ENCODE results near the gene HSPA1B. TPM values are rescaled to one million over a fixed set of nuclear protein-coding genes. Genes with fewer than 3 reads are reported as not detected.
"Not testable (repeated sequence)": the region's sequence is repeated elsewhere in the genome, so short reads cannot be mapped to it uniquely, and the experiment has no call there.

Gene HSPA1B
- total RNA-seq, 6 experiments from 2014 or later, result 41.5 to 144 (median 47.5) TPM

DNA sequence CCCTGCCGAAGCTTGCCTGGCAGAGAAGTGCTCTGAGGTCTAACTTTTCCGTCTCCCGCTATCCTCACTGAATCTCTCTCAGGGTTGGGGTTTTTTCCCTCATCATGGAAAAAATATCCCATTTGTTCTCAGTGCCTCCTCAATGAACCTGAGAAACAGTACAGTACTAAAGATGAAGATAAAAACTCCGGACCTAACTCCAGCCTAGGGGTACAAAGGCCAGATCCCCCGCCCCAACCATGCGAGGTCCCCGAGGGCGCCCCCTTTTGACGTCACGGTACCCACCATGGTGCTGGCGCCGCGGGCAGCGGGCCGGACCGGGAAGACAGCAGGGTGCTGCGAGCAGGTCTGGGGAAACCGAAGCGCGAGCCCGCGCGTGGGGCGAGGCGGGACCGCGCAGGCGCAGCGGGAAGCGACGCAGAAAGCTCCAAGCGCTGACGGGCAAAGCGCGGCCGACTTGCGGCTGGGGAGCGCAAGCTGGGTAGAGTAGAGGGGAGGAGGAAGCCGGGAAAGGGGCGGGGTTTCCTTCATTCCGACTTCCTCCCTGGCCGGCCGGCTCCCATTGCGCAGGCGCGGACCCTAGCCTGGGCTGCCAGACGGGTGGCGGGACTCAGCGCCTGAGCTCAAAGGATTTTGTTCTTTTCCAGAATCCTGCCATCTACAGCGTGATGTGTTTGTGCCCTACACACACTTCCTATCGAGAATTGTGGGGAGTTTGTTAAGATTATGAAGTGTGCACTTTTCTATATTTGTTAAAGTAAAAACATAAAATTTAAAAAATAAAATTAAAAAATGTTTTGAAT is 20.9 kb upstream of the HSPA1B start, which contains the start of gene LSM2:
Gene LSM2, minus strand, starts transcription at position 497 of the 803 bp plus-strand sequence. Its CDS starts 209 bp downstream, at position 288.
- peak within 1 kb of the TSS; percentile 83 to 93 (median 85) for H3K27ac ChIP-seq
- H3K9me3 ChIP-seq, result no peaks in the 10 kb centered on the region
- ATAC-seq, result peak; percentile 96 to 98 (median 98)
- peaks cover 0 to 19% (median 8%) of the 10 kb centered on the region in 4 donors for H3K4me1 ChIP-seq
- under 1% methylated on average over 26 of the region's 51 CpGs for WGBS (ENCODE audit: insufficient coverage, low coverage, low lambda C conversion rate, missing lambda C conversion rate)
- peak; percentile 85 for TF ChIP-seq POLR2A (IDR thresholded peaks at IDR 0.05)
- TF ChIP-seq, protein P1, sequence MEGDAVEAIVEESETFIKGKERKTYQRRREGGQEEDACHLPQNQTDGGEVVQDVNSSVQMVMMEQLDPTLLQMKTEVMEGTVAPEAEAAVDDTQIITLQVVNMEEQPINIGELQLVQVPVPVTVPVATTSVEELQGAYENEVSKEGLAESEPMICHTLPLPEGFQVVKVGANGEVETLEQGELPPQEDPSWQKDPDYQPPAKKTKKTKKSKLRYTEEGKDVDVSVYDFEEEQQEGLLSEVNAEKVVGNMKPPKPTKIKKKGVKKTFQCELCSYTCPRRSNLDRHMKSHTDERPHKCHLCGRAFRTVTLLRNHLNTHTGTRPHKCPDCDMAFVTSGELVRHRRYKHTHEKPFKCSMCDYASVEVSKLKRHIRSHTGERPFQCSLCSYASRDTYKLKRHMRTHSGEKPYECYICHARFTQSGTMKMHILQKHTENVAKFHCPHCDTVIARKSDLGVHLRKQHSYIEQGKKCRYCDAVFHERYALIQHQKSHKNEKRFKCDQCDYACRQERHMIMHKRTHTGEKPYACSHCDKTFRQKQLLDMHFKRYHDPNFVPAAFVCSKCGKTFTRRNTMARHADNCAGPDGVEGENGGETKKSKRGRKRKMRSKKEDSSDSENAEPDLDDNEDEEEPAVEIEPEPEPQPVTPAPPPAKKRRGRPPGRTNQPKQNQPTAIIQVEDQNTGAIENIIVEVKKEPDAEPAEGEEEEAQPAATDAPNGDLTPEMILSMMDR (IDR thresholded peaks at IDR 0.05), result peak in 3 of 4 donors; percentile 7 to 31 (median 26)
- no peaks in the 10 kb centered on the region for H3K36me3 ChIP-seq
- H3K27me3 ChIP-seq, result no peaks in the 10 kb centered on the region
- peak; percentile 98 to 99 (median 99) for DNase-seq
- peak within 1 kb of the TSS; percentile 60 to 62 (median 60) for H3K4me3 ChIP-seq
- intact Hi-C loops (cut with DNase I), result no loop called here

DNA sequence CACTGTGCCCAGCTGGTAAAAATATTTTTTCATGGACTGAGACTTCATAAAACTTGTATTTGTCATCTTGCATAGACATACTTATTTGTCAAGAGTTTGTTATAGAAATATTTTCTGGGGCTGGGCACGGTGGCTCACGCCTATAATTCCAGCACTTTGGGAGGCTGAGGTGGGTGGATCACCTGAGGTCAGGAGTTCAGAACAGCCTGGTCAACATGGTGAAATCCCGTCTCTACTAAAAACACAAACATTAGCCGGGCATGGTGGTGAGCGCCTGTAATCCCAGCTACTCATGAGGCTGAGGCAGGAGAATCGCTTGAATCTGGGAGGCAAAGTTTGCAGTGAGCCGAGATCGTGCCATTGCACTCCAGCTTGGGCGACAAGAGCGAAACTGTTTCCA is 18.9 kb upstream of the HSPA1B start:
- Histone ChIP-seq H3K27ac (peak overlapping the region in 2 of 3 donors; percentile 8 to 58), H3K4me1 (peaks cover 0 to 25% (median 12%) of the 10 kb centered on the region in 4 donors)
- WGBS (ENCODE audit: insufficient coverage, low coverage, low lambda C conversion rate, missing lambda C conversion rate), result 38% methylated on average over 10 of the region's 10 CpGs
- DNase-seq; H3K4me3 ChIP-seq; H3K9me3 ChIP-seq; H3K27me3 ChIP-seq; intact Hi-C loops (cut with DNase I); ATAC-seq; H3K36me3 ChIP-seq: not testable (repeated sequence)

DNA sequence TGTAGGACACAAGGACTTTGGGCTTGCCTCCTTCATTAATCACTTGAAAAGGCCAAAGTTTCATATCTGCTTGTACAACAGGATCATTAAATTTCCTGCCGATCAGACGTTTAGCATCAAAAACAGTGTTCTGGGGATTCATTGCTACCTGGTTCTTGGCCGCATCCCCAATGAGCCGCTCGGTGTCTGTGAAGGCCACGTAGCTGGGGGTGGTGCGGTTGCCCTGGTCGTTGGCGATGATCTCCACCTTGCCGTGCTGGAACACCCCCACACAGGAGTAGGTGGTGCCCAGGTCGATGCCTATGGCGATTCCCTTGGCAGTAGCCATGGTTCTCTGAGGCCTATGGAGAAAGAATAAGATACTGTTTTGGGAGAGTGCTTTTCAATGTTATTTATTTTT is 15.9 kb upstream of the HSPA1B start:
- WGBS (ENCODE audit: insufficient coverage, low coverage, low lambda C conversion rate, missing lambda C conversion rate), result 60% methylated on average over 2 of the region's 12 CpGs
- H3K4me1 ChIP-seq, result peaks cover 0 to 22% (median 11%) of the 10 kb centered on the region in 4 donors
- no peaks in the 10 kb centered on the region for H3K36me3 ChIP-seq
- H3K9me3 ChIP-seq, result no peaks in the 10 kb centered on the region
- no peaks in the 10 kb centered on the region for H3K27me3 ChIP-seq
- ATAC-seq (no peak), DNase-seq (no peak)
- intact Hi-C loops (cut with DNase I), result no loop called here
- no peak overlapping the region for H3K4me3 ChIP-seq
- no peak overlapping the region for H3K27ac ChIP-seq
- TF ChIP-seq, protein P1 (IDR thresholded peaks at IDR 0.05), result no peak
- TF ChIP-seq POLR2A (IDR thresholded peaks at IDR 0.05), result no peak

DNA sequence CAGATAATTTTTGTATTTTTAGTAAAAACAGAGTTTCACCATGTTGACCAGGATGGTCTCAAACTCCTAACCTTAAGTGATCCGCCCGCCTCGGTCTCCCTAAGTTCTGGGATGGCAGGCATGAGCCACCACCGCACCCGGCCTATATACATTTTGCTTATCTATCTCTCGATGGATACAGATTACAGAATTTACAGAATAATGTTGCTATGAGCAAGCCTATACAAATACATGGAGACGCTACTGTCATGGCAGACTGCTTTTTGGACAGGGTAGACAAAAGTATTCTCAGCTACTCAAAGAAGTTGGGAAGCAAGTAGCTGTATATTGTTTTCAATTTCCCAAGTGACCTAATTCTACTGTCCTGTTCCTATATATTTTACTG is 14.1 kb upstream of the HSPA1B start:
- 92% methylated on average over 7 of the region's 7 CpGs for WGBS (ENCODE audit: insufficient coverage, low coverage, low lambda C conversion rate, missing lambda C conversion rate)
- Histone ChIP-seq H3K36me3 (no peaks in the 10 kb centered on the region), H3K9me3 (no peaks in the 10 kb centered on the region), H3K27me3 (no peaks in the 10 kb centered on the region), H3K4me3 (no peak overlapping the region), H3K4me1 (peaks cover 0 to 17% (median 7%) of the 10 kb centered on the region in 4 donors), H3K27ac (peak overlapping the region; percentile 100)
- intact Hi-C loops (cut with DNase I), result no loop called here
- ATAC-seq, result no peak
- TF ChIP-seq, protein P1 (IDR thresholded peaks at IDR 0.05), result no peak
- no peak for TF ChIP-seq POLR2A (IDR thresholded peaks at IDR 0.05)
- no peak for DNase-seq

- WGBS (ENCODE audit: insufficient coverage, low coverage, low lambda C conversion rate, missing lambda C conversion rate), result 0% methylated on average over 13 of the region's 13 CpGs
- H3K9me3 ChIP-seq, result no peaks in the 10 kb centered on the region
- H3K27me3 ChIP-seq, result no peaks in the 10 kb centered on the region
- H3K4me3 ChIP-seq, result peak overlapping the region; percentile 36 to 52 (median 52)
- DNase-seq, result peak; percentile 95 to 98 (median 97)
- intact Hi-C loops (cut with DNase I), result no loop called here
- peak; percentile 11 to 74 (median 42) for ATAC-seq
- H3K36me3 ChIP-seq, result no peaks in the 10 kb centered on the region
- TF ChIP-seq, protein P1 (IDR thresholded peaks at IDR 0.05), result no peak
- TF ChIP-seq POLR2A (IDR thresholded peaks at IDR 0.05), result peak; percentile 39
- peaks cover 0 to 21% (median 9%) of the 10 kb centered on the region in 4 donors for H3K4me1 ChIP-seq
- peak overlapping the region; percentile 100 for H3K27ac ChIP-seq
These were observed 12.9 kb upstream of the HSPA1B start for GRCh38 chr6:31814677-31815024.

All from right lobe of liver (tissue), 6 donors.